H9 (cell line): ENCODE results near the gene PLCZ1. TPM values are rescaled to one million over a fixed set of nuclear protein-coding genes. Genes with fewer than 3 reads are reported as not detected.

Source experiments
- DNase-seq: peaks from one replicate; pipeline ENCODE4 v3.0.0-alpha.2; 2017
- H2AFZ ChIP-seq: one replicate; pipeline ENCODE4 v1.6.1; 2013; ENCODE audit warnings: mild to moderate bottlenecking, low read length, control low read depth, moderate library complexity
- H2AK5ac ChIP-seq: 2 replicates; pipeline ENCODE4 v1.6.1; 2013; ENCODE audit warnings: low read length, control low read depth, mixed read lengths; ENCODE audit not compliant: insufficient read length
- H2BK120ac ChIP-seq: one replicate; pipeline ENCODE4 v1.6.1; 2013; ENCODE audit warnings: low read depth, mild to moderate bottlenecking, low read length, control low read depth, inconsistent platforms; ENCODE audit not compliant: poor library complexity, severe bottlenecking
- H2BK12ac ChIP-seq: 2 replicates; pipeline ENCODE4 v1.6.1; 2013; ENCODE audit warnings: low read length, control low read depth, mixed read lengths, low read depth; ENCODE audit not compliant: insufficient read length
- H2BK15ac ChIP-seq: 2 replicates; pipeline ENCODE4 v1.6.1; 2013; ENCODE audit warnings: low read depth, low read length, control low read depth
- H2BK20ac ChIP-seq: one replicate; pipeline ENCODE4 v1.6.1; 2013; ENCODE audit warnings: low read depth, mild to moderate bottlenecking, low read length, control low read depth, inconsistent platforms; ENCODE audit not compliant: poor library complexity, severe bottlenecking
- H2BK5ac ChIP-seq: 2 replicates; pipeline ENCODE4 v1.6.1; 2013; ENCODE audit warnings: low read length, control low read depth, mixed read lengths; ENCODE audit not compliant: insufficient read length
- H3K14ac ChIP-seq: 2 replicates; pipeline ENCODE4 v1.6.1; 2013; ENCODE audit warnings: low read length, control low read depth; ENCODE audit not compliant: insufficient read depth
- H3K18ac ChIP-seq: 2 replicates; pipeline ENCODE4 v1.6.1; 2013; ENCODE audit warnings: low read depth, mild to moderate bottlenecking, mixed read lengths, low read length, control low read depth; ENCODE audit not compliant: insufficient read length
- H3K23ac ChIP-seq: 2 replicates; pipeline ENCODE4 v1.6.1; 2013; ENCODE audit warnings: low read length, control low read depth, mixed read lengths, low read depth; ENCODE audit not compliant: insufficient read length
- H3K23me2 ChIP-seq: 2 replicates; pipeline ENCODE4 v1.6.1; 2013; ENCODE audit warnings: low read depth, mild to moderate bottlenecking, mixed read lengths, low read length, control low read depth; ENCODE audit not compliant: insufficient read length, poor library complexity, severe bottlenecking
- H3K27ac ChIP-seq: 2 replicates; pipeline ENCODE4 v1.5.1; 2013; ENCODE audit warnings: low read length, control low read depth, mixed read lengths, low read depth; ENCODE audit not compliant: insufficient read length
- H3K27me3 ChIP-seq: 2 replicates; pipeline ENCODE4 v1.6.1; 2013; ENCODE audit warnings: low read length, control low read depth, inconsistent platforms; ENCODE audit not compliant: insufficient read depth
- H3K4ac ChIP-seq: 2 replicates; pipeline ENCODE4 v1.6.1; 2013; ENCODE audit warnings: low read depth, mild to moderate bottlenecking, control low read depth, inconsistent platforms, low read length, moderate library complexity
- H3K4me1 ChIP-seq: 2 replicates; pipeline ENCODE4 v1.6.1; 2013; ENCODE audit warnings: low read length, control low read depth, inconsistent platforms; ENCODE audit not compliant: insufficient read depth
- H3K4me2 ChIP-seq: 2 replicates; pipeline ENCODE4 v1.6.1; 2013; ENCODE audit warnings: low read length, control low read depth, mixed read lengths; ENCODE audit not compliant: insufficient read length, insufficient read depth
- H3K56ac ChIP-seq: 2 replicates; pipeline ENCODE4 v1.6.1; 2013; ENCODE audit warnings: low read depth, mild to moderate bottlenecking, mixed read lengths, low read length, control low read depth; ENCODE audit not compliant: insufficient read length
- H3K79me1 ChIP-seq: 2 replicates; pipeline ENCODE4 v1.6.1; 2013; ENCODE audit warnings: low read depth, mild to moderate bottlenecking, moderate library complexity, low read length, control low read depth, inconsistent platforms; ENCODE audit not compliant: insufficient read depth, poor library complexity, severe bottlenecking
- H3K79me2 ChIP-seq: 2 replicates; pipeline ENCODE4 v1.6.1; 2013; ENCODE audit warnings: low read length, control low read depth, inconsistent platforms; ENCODE audit not compliant: insufficient read depth
- H3K9ac ChIP-seq: 2 replicates; pipeline ENCODE4 v1.6.1; 2013; ENCODE audit warnings: low read length, control low read depth, mixed read lengths; ENCODE audit not compliant: insufficient read length; ENCODE audit errors: extremely low read depth
- H3K9me3 ChIP-seq: one replicate; pipeline ENCODE4 v1.6.1; 2013; ENCODE audit warnings: low read depth, low read length, inconsistent platforms; ENCODE audit not compliant: control insufficient read depth
- H3T11ph ChIP-seq: one replicate; pipeline ENCODE4 v1.6.1; 2013; ENCODE audit warnings: mild to moderate bottlenecking, low read length, control low read depth, inconsistent platforms
- H4K20me1 ChIP-seq: one replicate; pipeline ENCODE4 v1.6.1; 2013; ENCODE audit not compliant: control insufficient read depth, insufficient read length, insufficient read depth
- H4K5ac ChIP-seq: 2 replicates; pipeline ENCODE4 v1.6.1; 2013; ENCODE audit warnings: low read depth, mild to moderate bottlenecking, mixed read lengths, low read length, control low read depth; ENCODE audit not compliant: insufficient read length
- H4K8ac ChIP-seq: replicated peaks from 2 replicates; pipeline ENCODE4 v1.6.1; 2013; ENCODE audit warnings: low read length, control low read depth, mixed read lengths, low read depth; ENCODE audit not compliant: insufficient read length
- H4K91ac ChIP-seq: 2 replicates; pipeline ENCODE4 v1.6.1; 2013; ENCODE audit warnings: low read depth, mild to moderate bottlenecking, moderate library complexity, mixed read lengths, low read length, control low read depth; ENCODE audit not compliant: insufficient read length
- H3K27ac Mint-ChIP-seq, 3 experiments: 2 replicates in 2 of 3; 3 replicates in 1 of 3; pipeline ENCODE4 v1.8.0; 2020 to 2021; ENCODE audit warnings: mixed read lengths in 3 of 3, mild to moderate bottlenecking in 1 of 3, moderate library complexity in 1 of 3
- H3K27me3 Mint-ChIP-seq: 2 replicates; pipeline ENCODE4 v1.8.0; 2021; ENCODE audit warnings: low read depth, mild to moderate bottlenecking, moderate library complexity, mixed read lengths
- H3K36me3 Mint-ChIP-seq, 3 experiments: 2 replicates in 2 of 3; 3 replicates in 1 of 3; pipeline ENCODE4 v1.8.0; 2020 to 2021; ENCODE audit warnings: low read depth in 3 of 3, mixed read lengths in 3 of 3; ENCODE audit not compliant: insufficient read depth in 1 of 3
- H3K4me1 Mint-ChIP-seq, 2 experiments: 2 replicates each; pipeline ENCODE4 v1.8.0; 2020; ENCODE audit warnings: mixed read lengths in 2 of 2
- H3K4me3 Mint-ChIP-seq, 2 experiments: 2 replicates in 1 of 2; 3 replicates in 1 of 2; pipeline ENCODE4 v1.8.0; 2020 to 2021; ENCODE audit warnings: mild to moderate bottlenecking in 2 of 2, mixed read lengths in 2 of 2, moderate library complexity in 1 of 2
- H3K9me3 Mint-ChIP-seq, 2 experiments: 2 replicates in 1 of 2; 3 replicates in 1 of 2; pipeline ENCODE4 v1.8.0; 2020; ENCODE audit warnings: mild to moderate bottlenecking in 2 of 2, mixed read lengths in 2 of 2, moderate library complexity in 1 of 2
- CTCF ChIP-seq: fragments of 200-600 bp; sonication (generic); conservative IDR thresholded peaks from 3 replicates; pipeline ENCODE4 v1.8.0; 2021; ENCODE audit warnings: antibody characterized with exemption, mild to moderate bottlenecking
- WGBS: extraction: QIAGEN DNeasy Blood & Tissue Kit; methylation state at CpG from one replicate; pipeline ENCODE4 v1.1.7; 2013; ENCODE audit warnings: missing lambda C conversion rate, low lambda C conversion rate, mixed read lengths; ENCODE audit not compliant: insufficient read length; ENCODE audit errors: extremely low coverage; 5-methylcytosine and 5-hydroxymethylcytosine counted together
- total RNA-seq: library from RNA; stranded (reverse); gene quantifications from 2 replicates; pipeline ENCODE4 v1.2.1, GENCODE V29; 2021

PLCZ1 gene
- total RNA-seq, 1 experiment from 2014 or later, result not detected

GRCh38 chr12:18716236-18716635 lies 21.6 kb downstream of the PLCZ1 start:
- Histone ChIP-seq H3K23ac (no peak overlapping the region), H3K23me2 (no peaks in the 10 kb centered on the region), H4K20me1 (no peaks in the 10 kb centered on the region), H3K18ac (no peak overlapping the region), H2BK20ac (no peak overlapping the region), H3K4me1 (no peaks in the 10 kb centered on the region), H2BK5ac (no peak overlapping the region), H3K4ac (no peak overlapping the region), H2BK120ac (no peak overlapping the region), H3K79me1 (no peaks in the 10 kb centered on the region), H3K27ac (no peak overlapping the region), H2BK15ac (no peak overlapping the region), H3K27me3 (no peaks in the 10 kb centered on the region), H3T11ph (no peak overlapping the region), H4K5ac (no peak overlapping the region), H3K56ac (no peak overlapping the region), H4K91ac (no peak overlapping the region), H4K8ac (no peak overlapping the region), H3K14ac (no peak overlapping the region), H3K79me2 (no peaks in the 10 kb centered on the region), H3K9ac (no peak overlapping the region), H3K9me3 (no peaks in the 10 kb centered on the region), H2AFZ (no peak overlapping the region), H2BK12ac (no peak overlapping the region), H3K4me2 (no peak overlapping the region), H2AK5ac (no peak overlapping the region)
- DNase-seq, result no peak
- no peaks in the 10 kb centered on the region for H3K9me3 Mint-ChIP-seq
- no CpG with 5 or more reads among the region's 1 CpG for WGBS
- no peak overlapping the region for H3K4me3 Mint-ChIP-seq
- H3K36me3 Mint-ChIP-seq, result no peaks in the 10 kb centered on the region
- H3K27ac Mint-ChIP-seq, result no peak overlapping the region
- TF ChIP-seq CTCF, result no peak
- peaks cover 0 to 3% of the 10 kb centered on the region in 2 experiments; a peak in 1 of 4 replicates for H3K4me1 Mint-ChIP-seq
- H3K27me3 Mint-ChIP-seq, result no peaks in the 10 kb centered on the region
